ENCODE data around the gene OVOL1. TPM values are rescaled to one million over a fixed set of nuclear protein-coding genes. Genes with fewer than 3 reads are reported as not detected.
"Not testable (repeated sequence)": the region's sequence is repeated elsewhere in the genome, so short reads cannot be mapped to it uniquely, and the experiment has no call there.

Gene OVOL1
- not detected for polyA plus RNA-seq (ENCODE audit: insufficient read length)

DNA sequence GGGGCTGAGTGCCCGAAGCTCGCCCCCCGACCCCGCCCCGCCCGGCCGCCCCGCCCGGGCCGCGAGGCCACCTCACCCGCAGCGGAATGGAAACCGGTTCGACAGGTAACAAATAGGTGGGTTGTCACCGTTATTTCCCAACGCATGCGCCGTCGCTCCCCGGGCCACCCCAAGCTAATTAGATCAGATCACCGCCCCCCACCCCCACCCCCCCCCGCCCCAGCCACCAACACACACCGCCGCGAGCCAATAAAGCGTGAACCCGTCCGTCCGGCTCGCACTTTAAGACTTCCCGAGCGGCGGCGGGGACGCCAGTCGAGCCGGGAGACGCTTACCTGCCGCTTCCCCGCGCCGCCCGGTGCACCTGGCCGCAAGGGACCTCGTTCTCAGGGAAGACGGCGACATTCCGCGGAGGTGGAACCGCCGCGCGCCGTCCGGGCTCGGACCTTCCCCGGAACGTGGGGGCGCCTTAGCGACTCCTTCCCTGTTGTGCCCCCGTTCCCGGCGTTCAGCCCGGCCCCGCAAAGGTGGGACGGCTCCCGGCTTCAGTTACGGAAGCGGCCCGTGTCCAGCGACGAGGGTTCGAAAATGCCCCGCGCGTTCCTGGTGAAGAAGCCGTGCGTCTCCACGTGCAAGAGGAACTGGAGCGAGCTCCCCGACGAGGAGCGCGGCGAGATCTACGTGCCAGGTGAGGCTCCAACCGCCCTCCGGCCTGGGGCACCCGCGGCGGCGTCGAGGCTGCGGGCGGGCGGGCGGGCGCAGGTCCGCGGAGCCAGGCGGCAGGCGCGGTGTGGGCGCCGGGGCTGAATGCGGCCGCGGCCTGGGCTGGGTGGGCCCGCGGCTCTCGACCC is at the start of gene OVOL1:
OVOL1 (plus strand) TSS at position 278 of the 851 bp plus-strand sequence; CDS start at position 589, 311 bp downstream.
- no peak for DNase-seq (ENCODE audit: low read depth)

DNA sequence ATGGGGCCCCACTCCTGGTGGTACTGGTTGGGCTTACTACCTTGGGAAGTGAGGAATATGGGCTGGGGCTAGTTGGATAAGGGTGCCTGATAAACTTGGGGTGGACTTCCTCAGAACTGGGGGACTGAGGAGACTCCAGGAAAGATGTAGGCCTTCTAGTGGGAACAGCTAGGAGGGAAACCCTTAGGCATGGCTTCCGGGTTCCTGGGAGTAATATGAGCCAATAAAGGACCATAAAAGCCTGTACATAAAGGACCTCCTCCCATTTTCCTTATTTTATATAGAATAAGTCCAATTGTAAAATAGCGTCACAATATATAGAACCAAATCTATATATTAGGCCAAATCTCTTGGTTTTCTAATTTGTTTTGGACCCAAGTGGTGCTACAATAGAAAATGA is 47.8 kb upstream of the OVOL1 start:
- no peak for DNase-seq (ENCODE audit: low read depth)

DNA sequence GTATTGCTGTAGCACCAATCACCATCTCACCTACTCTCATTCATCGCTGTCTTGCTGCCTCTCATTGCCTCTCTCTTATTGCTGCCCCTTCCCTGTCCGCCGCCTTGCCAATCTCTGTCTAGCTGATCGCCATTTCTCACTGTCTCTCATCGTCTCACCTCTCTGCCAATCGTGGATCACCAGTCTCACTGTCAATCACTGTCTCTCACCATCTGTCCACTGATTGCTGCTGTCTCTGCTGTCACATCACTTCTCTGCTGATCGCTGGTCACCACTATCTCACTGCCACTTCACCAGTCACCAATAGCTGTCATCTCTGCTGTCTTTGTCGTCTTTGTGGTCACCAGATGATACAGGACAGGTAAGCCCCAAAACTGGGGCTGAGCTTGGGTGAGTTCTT is 45.7 kb upstream of the OVOL1 start:
- no peak for DNase-seq (ENCODE audit: low read depth)

DNA sequence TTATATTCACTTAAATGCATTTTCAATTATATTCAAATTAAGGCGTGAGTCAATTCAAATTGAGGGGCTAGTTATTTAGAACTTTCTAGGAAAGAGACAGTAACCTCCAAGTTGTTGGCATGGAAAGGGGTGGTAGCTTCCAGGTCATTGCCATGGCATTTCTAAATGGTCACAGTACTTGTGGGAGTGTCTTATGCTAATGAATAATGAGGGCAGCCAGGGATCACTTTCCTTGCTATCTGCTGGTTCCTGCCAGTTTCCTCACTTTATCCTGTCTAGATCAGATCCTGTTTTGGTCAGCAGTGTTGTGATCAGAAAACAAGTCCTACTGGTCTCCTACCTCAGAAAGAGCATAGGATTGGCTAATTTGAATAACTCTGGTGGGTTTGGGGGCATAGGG is 44.5 kb upstream of the OVOL1 start:
- DNase-seq (ENCODE audit: low read depth) = no peak

DNA sequence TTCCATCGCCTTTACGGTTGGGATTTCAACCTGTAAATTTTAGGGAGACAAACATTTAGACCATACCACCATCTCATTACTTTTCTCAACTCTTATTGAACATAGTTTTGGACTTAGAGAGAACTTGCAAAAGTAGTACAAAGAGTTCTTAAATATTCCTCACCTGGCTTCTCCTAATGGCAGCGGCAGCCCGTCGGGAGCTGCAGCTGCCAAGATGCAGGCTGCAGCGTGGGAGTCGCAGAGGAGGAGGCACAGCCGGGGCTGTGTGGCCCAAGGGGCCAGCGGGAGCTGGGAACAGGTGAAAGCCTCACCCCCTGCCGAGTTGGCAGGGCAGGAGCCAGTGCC is 43.2 kb upstream of the OVOL1 start:
- no peak for DNase-seq (ENCODE audit: low read depth)

DNA sequence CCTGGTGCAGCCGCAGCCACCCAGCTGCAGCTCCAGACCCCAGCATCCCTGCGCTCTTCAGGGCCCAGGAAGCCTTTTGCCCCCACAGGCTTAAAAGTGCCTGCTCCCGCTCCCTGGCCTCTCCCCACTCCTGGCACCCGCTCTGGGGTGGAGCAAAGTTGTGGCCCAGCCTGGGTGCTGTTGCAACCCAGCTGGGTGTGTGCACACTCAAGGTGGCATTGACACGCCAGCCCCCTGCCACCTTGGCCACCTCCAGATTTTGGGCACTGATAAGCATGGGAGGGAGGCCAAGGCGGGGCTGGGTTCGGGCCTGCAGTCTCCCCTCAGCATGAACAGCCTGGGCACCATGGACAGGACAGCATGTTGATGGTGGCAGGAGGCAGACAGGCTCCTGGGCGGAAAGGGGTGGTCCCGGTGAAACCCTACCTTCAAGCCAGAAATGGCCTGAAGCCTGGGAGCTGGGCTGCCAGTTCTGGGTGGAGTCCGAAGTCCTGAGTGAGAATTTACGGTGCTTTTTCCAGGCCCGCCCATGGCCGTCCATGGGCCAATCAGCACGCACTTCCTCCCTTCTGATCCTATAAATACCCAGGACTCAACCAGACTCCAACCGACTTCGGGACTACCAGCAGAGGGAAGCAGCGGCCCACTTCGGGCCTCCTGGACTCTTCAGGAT is 42.7 kb upstream of the OVOL1 start:
- DNase-seq (ENCODE audit: low read depth) = no peak

DNA sequence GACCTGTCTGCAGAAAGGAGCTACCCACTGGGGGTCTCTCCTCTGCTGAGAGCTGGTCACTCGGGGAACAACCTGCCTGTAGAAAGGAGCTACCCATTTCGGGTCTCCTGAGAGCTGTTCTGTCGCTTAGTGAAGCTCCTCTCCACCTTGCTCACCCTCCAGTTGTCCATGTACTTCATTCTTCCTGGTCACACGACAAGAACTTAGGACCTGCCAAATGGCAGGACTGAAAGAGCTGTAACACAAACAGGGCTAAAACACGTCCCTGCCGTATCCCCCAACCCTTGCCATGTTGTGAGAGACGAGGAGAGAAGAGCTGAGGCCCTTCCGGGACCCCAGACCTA is 42.2 kb upstream of the OVOL1 start:
- no peak for DNase-seq (ENCODE audit: low read depth)

DNA sequence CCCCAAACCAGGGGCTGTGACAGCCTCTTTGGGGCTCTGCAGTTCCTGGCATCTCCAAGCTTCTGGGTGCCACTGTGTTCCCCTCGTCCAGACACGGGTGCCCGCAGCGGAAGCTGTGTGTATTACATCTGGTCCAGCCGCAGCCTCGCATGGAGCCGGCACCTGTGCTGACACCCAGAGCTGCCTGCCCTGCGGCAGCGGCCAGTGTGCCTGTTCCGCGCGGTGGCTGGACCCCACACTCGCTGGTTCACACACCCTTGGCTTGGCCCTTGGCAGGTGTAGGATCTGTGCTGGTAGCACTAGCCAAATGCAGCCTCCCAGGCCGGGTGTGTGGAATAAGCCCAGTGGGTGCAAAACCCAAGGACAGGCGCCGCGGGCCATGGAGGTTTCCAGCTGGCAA is 41.8 kb upstream of the OVOL1 start:
- DNase-seq (ENCODE audit: low read depth) = no peak

DNA sequence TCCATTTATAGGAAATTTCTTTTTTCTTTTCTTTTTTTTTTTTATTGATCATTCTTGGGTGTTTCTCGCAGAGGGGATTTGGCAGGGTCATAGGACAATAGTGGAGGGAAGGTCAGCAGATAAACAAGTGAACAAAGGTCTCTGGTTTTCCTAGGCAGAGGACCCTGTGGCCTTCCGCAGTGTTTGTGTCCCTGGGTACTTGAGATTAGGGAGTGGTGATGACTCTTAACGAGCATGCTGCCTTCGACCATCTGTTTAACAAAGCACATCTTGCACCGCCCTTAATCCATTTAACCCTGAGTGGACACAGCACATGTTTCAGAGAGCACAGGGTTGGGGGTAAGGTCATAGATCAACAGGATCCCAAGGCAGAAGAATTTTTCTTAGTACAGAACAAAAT is 24.7 kb upstream of the OVOL1 start:
- DNase-seq (ENCODE audit: low read depth) = not testable (repeated sequence)

DNA sequence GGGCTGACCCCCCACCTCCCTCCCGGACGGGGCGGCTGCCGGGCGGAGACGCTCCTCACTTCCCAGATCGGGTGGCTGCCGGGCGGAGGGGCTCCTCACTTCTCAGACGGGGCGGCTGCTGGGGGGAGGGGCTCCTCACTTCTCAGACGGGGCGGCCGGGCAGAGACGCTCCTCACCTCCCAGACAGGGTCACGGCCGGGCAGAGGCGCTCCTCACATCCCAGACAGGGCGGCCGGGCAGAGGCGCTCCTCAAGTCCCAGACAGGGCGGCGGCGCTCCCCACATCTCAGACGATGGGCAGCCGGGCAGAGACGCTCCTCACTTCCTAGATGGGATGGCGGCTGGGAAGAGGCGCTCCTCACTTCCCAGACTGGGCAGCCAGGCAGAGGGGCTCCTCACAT is 24.0 kb upstream of the OVOL1 start:
- DNase-seq (ENCODE audit: low read depth) = not testable (repeated sequence)

DNA sequence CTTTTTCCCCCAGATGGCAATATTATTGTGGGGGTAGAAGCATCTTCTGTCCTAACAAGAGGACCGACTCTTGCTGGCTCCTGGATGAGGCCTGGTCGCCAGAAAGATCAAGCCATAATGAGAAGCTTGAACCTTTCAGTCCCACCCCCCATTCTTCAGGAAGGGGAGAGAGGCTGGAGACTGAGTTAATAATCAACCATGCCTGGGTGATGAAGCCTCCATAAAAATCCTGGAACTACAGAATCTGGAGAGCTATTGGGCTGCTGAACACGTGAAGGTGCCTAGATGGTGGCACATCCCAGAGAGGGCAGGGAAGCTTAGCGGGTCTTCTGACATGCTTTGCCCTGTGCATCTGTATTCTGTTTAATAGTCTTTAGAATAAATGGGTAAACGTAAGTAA is 22.4 kb upstream of the OVOL1 start:
- no peak for DNase-seq (ENCODE audit: low read depth)

DNA sequence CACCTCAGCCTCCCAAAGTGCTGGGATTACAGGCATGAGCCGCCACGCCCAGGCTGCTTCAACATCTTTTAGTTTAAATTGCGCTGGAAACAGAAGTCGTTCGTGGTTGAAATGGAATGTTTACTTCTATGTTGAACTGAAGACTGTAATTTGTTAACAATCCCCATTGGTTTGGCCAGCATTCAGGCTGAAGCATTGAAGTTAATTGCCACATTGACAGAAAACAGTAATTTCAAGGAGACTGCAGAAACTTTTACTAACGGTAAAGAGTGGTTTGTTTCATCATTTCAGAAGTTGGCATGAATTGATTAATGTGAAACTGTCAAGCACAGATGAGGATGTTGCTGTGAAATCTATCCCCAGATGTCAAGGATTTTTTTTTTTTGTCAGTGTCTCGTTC is 20.3 kb upstream of the OVOL1 start:
- DNase-seq (ENCODE audit: low read depth) = no peak

DNA sequence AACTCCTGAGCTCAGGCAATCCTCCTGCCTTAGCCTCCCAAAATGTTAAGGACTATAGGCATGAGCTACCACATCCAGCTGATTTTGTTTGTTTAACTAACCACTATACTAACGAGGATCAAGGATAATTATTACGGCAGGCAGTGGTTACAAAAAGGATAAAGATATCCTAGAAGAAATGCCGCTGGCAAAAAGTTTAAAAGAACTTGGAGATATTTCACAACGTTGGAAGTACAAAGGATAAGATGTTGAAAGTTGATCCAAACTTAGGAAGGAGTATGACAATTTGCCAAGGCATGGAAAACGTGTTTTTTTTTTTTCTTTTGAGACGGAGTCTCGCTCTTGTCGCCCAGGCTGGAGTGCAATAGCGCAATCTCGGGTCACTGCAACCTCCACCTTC is 19.5 kb upstream of the OVOL1 start:
- no peak for DNase-seq (ENCODE audit: low read depth)

DNA sequence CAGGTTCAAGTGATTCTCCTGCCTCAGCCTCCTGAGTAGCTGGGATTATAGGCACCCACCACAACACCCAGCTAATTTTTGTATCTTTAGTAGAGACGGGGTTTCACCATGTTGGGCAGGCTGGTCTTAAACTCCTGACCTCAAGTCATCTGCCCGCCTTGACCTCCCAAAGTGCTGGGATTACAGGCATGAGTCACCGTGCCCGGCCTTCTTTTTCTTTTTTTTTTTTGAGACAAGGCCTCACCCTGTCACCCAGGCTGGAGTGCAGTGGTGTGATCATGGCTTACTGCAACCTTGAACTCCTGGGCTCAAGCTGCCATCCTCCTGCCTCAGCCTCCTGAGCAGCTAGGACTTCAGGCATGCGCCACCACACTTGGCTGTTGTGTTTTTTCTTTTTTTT is 19.1 kb upstream of the OVOL1 start:
- DNase-seq (ENCODE audit: low read depth) = not testable (repeated sequence)

DNA sequence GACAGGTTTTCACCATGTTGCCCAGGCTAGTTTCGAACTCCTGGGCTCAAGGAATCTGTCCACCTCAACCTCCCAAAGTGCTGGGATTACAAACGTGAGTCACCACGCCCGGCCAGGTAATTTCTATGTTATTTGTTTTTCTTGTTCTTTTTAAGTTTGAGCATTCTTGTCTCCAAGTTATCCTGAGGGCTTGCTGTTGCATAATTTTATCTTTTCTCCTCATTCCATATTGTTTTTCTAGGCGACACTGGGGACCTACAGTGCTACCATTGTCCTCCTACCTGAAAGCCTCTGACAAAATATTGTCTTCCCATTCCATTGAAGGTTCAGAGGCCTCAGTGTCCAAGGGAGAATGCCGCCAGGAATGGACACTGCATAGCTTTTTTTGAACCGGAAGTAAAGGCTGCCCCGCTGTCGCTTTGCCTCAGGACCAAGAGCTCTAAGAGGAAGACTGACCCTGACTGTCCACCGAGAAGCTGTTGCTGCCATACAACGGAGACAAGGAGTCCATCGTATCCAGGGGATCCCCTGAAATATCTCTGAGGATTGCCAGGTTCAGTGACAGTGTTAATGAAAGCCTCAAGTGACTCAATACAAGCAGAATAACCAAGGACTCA is 15.8 kb upstream of the OVOL1 start:
- no peak for DNase-seq (ENCODE audit: low read depth)

DNA sequence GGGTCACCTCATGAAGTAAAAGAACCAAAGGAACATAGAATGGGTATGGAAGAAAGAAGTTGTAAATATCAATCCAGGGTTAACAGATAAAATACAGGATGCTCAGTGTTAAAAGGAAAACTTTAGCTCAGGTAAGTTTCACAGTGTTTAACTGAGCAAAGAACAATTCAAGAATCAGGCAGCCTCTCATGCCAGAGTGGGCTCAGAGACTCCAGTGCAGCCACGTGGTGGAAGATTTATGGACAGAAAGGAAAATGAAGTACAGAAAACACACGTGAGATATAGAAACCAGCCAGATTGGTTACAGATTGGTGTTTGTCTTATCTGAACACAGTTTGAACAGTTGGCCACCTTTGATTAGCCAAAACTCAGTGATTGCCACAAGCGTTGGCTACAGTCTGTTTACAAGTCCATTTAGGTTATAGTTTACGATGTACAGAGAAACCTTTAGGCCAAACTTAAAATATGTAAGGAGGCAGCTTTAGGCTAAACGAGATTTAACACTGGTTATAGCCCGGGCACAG is 15.2 kb upstream of the OVOL1 start:
- no peak for DNase-seq (ENCODE audit: low read depth)

DNA sequence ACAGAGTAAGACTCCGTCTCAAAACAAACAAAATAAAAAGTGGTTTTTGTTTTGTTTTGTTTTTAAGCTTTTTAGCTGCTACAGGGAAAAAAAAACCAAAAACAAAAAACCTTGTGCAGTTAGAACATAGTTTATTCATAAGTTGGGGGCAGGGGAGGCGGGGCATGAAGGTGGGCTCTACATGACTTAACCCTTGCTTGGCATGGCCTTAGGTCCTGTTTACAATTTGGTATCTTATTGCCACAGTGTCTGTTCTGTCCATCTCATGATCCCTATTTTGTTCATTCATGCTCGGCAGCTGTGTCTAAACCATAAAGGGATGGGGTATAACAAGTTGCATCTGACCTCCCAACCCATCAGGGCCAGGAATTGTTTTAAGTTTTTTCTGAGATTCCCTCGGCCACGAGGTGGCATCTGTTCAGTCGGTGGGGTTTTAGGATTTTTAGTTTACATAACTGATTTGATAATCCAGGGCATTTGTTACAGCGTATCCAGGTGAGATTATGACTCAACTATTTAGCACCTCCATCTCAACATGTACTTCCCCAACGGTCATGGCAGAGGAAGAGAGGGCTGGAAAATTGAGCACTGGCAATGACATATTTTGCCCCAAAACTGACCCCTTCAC is 13.0 kb upstream of the OVOL1 start:
- DNase-seq (ENCODE audit: low read depth) = no peak

DNA sequence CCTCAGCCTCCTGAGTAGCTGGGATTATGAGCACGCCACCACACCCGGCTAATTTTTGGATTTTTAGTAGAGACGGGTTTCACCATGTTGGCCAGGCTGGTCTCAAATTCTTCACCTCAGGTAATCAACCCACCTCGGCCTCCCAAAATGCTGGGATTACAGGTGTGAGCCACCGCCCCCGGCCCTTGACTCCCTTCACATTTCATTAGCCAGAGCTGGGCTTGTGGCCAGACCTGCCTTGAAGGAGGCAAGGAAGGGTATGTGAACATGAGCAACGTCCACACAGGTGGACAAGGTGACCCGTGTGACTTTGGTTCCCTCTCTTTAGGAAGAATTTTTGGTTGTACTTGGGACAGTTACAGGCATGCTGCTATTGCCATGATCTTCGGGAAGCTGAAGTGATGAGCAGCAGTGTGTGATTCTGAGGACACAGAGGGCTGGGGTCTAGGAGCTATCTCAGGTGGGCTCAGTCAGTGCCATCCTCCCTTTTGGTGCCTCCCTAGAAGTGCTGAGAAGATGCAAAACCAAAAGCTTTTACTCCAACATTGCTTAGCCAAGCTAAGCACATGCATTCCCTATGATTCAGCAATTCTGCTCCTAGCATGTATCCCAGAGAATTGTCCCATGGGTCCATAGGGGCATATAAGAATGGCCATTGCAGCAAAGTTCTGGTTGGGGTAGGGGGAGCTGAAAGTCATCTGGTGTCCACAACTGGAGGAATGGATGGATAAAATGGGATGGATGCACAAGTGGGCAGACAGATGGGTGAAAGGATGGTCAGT is 12.1 kb upstream of the OVOL1 start:
- DNase-seq (ENCODE audit: low read depth) = no peak

DNA sequence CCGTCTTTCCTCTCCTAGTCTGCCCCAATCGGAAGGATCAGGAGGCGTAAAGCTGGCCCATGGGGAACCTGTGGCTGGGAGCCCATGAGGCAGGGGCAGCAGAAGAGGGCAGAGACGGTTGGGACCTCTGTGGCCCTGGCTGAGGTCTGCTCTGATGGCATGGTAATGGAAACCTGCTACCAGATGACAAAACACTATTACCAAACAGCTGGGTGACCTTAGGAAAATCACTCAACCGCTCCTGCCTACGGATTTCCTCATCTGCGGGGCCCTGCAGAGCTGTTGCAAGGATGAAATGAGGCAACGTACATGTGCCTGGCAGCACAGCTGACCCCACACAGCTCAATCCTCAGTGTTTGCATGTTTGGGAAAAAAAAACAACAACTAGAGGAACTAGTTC is 10.7 kb upstream of the OVOL1 start:
- no peak for DNase-seq (ENCODE audit: low read depth)

DNA sequence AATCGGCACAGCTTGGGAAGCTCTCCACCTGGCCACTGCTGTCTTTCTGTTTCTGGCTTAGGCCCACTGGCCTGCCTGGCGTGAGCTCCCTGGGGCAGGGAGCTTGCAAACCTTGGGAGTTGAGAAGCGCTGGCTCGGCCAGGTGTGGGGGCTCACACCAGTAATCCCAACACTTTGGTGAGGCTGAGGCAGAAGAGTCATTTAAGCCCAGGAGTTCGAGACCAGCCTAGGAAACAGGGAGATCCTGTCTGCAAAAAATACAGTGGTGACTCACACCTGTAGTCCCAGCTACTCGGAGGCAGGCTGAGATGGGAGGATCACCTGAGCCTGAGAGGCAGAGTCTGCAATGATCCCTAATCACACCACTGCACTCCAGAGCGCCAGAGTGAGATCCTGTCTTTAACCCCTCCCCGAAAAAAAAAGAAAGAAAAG is 10.1 kb upstream of the OVOL1 start:
- DNase-seq (ENCODE audit: low read depth) = no peak

DNA sequence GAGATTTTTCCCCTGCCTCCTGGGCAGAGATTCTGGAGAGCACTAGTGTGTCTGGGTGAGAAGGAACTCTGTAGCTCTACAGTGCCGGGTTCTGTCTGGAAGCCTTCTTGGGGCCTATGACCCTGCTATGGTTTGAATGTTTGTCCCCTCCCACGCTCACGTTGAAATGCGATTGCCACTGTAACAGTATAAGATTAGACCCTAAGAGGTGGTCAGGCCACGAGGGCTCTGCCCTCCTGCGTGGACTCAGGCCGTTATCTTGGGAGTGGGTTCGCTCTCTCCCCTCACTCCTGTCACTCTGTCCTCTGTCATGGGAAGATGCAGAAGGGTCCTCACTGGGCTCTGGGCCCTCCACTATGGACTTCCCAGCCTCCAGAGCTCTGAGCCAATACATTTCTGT is 9.6 kb upstream of the OVOL1 start:
- no peak for DNase-seq (ENCODE audit: low read depth)
